Upper lobe of left lung (tissue), 4 donors: ENCODE results near the gene UVSSA.

Experiments
- CTCF ChIP-seq, 6 experiments: fragments of 450-650 bp in 4 of 6; fragments of 200-600 bp in 2 of 6; sonication (generic) in 2 of 6; IDR thresholded peaks; one replicate each; pipeline ENCODE4 v1.5.1; 2016 to 2019; ENCODE audit warnings: antibody characterized with exemption in 6 of 6
- POLR2A ChIP-seq, 4 donors: fragments of 450-650 bp; IDR thresholded peaks; one replicate each; pipeline ENCODE4 v1.5.1; 2016 to 2017; ENCODE audit warnings: antibody characterized with exemption in 4 of 4, mild to moderate bottlenecking in 2 of 4
- POLR2AphosphoS5 ChIP-seq, 2 donors: sonication (generic); formaldehyde crosslinking; IDR thresholded peaks; one replicate each; pipeline ENCODE4 v1.5.1; 2017; ENCODE audit warnings: antibody characterized with exemption in 2 of 2

- TF ChIP-seq POLR2A (IDR thresholded peaks at IDR 0.05) (no peak), CTCF (IDR thresholded peaks at IDR 0.05) (no peak), POLR2AphosphoS5 (IDR thresholded peaks at IDR 0.05) (no peak)
Measured at GRCh38 chr4:1400191-1400805, 53.3 kb downstream of the UVSSA start.
